OCI-M1 (cell line): ENCODE results near the gene TTLL6.
A peak's percentile ranks its signal among the peaks of the same experiment; 100 is the strongest.
"Not testable (repeated sequence)": the region's sequence is repeated elsewhere in the genome, so short reads cannot be mapped to it uniquely, and the experiment has no call there.

Experiments
- DNase-seq: peaks from one replicate; lab custom pipeline; 2025; lab: John Stamatoyannopoulos, UW

TTLL6 gene

DNA sequence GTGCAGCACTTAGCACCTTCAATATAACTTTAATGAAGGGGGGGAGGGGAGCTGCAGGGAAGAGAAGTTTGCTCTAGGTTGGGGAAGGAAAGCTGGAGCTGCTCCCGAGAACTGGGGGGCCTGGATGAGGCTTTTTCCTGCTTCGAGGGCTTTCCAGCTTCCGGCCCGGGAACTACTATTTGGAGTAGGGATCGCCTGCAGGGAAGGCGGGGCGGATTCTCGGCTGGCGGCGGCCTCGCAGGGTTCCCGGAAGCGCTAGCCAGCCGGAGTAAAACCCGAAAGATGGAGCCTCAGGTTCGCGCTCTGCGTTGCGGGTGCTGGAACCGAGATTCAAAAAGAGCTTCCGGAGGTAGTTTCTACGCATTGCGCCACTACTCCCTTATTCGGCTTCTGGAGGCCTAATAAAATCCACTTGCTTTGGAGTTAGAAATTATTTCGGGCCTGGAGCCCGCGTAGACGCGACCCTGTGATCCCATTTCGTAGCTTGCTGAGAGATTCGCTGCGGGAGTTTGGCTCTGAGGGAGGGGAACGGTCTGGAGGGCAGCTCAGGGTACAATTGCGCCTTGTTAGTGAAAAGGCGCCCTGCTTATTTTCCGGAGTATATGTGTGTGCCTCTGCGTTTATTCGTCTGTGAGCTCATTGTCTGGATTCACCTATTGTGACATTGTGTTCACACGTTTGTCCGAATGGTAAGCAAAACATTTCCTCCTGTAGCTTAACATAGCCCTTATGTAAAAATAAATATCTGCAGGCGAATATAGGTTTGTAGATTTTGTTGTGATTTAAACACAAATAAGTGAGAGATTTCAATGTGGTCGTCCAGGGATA is 93.4 kb downstream of the TTLL6 start:
- no peak for DNase-seq

DNA sequence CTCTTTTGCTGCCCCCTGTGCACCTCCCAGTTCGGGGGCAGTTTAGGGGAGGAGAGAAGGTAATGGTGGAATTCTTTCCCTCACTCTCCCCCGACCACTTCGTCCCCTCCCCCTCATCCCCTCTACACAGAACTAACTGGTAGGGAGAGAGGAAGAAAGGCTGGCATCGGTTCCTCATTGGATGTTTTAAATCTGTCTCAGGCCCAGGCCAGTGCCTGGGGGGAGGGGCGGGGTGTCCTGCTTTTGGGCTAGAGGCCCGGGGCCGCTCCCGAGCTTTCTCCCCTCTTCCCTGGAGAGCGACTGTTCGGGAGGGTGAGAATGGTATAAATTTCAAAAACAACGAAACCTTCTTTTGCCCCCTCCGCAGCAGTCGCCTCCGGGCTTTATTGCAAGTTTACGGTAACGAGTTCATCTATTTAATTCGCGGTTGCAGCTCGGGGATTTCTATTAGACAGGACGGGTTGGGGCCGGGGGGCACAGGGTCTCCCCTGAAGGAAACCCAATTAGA is 94.1 kb downstream of the TTLL6 start, which contains the start of gene PRAC2:
Gene PRAC2, plus strand, starts transcription at position 271 of the 508 bp plus-strand sequence. CDS start 1,226 bp downstream, outside the sequence.
- no peak for DNase-seq

- DNase-seq: no peak
Measured at GRCh38 chr17:48722201-48722907, 94.7 kb downstream of the TTLL6 start, which contains the start of gene PRAC1. Gene PRAC1 (minus strand): TSS chr17:48722518. CDS start chr17:48722392, 126 bp downstream.

DNA sequence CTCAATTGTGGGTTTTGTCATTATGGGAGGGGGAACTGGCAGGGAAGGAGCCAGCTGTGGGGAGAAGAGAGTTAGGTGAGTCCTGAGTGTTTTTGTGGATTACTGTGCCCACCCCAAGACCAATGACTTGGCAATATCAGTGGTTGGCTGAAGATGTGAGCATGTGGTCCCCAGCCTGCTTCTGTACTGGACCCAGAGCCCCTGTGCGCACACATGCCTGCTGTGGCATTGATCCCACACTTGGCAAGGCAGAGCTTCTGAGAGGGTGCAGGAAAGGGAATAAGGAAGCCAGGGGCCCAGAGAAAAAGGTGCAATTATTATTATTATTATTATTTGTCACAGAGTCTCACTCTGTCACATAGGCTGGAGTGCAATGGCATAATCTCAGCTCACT is 96.0 kb downstream of the TTLL6 start:
- DNase-seq: no peak

GRCh38 chr17:48720266-48721008 is 96.6 kb downstream of the TTLL6 start:
- DNase-seq: no peak

DNA sequence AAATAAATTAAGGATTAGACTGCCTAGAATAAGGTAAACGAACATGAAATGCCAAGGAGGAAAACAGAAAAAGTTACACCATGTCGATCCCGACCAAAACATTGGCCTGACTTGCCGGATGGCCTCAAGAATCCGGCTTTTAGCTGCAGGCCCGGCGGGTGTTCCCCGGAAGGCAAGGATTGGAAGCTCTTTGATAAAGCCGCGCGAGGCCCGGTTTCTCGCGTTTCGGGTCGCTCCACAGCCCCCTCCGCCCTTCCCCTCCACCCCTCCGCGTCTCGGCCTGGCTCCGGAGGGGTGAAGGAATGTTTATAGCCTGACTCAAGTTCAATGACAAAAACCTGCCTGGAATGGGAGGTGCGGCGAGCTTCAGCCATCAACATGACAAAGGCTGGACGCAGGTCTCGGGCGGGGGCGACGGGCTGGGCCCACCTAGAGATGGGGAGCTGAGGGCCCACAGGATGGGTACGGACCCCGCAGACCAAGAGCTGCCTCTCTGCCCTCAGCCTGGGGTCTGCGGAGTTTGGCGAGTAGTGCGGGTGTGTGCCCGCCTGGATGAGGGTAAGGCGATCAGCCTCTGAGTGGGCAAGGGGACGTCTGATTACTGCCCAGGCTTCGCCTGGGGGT is 97.3 kb downstream of the TTLL6 start:
- no peak for DNase-seq

DNA sequence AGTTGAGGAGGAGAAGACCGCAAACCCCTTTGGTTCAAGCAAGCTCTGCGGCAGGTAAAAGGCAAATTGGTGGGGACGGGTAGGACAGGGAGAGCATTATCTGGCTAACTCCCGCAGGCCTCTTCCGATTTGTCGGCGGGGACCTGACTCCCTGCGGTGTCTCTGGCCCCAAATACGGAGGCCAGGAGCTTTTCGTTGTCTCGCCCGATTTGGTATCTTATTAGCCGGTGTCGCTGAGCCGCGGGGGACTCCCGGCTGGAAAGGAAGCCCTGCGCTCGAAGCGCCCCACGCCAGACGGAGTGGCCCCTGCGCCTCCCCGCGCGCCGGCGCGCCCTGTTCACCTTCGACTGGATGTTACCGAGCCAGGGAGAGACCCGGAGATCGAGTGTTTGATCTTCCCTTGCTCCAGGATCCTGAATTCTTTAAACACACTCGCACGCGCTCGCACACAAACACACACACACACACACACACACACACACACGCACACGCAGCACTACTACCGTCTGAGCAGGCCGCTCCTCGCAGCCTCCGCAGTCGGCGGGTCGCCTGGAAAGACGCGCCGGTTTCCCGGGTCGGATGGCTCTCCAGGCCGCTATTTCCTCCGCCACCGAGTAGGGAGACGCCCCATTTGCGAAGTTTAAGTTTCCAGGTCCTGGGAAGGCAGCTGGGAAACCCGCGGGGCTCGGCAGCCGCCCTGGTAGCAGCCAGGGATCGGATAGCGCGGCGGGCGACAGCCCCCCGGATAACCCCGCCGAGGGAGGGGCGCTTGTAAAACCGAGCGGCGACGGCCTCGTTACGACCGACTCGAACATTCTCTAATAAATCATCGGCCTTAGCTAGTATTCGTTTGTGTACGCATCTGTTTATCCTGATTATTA is 98.0 kb downstream of the TTLL6 start:
- DNase-seq: no peak

GRCh38 chr17:48718227-48718760 is 98.7 kb downstream of the TTLL6 start:
- no peak for DNase-seq

DNA sequence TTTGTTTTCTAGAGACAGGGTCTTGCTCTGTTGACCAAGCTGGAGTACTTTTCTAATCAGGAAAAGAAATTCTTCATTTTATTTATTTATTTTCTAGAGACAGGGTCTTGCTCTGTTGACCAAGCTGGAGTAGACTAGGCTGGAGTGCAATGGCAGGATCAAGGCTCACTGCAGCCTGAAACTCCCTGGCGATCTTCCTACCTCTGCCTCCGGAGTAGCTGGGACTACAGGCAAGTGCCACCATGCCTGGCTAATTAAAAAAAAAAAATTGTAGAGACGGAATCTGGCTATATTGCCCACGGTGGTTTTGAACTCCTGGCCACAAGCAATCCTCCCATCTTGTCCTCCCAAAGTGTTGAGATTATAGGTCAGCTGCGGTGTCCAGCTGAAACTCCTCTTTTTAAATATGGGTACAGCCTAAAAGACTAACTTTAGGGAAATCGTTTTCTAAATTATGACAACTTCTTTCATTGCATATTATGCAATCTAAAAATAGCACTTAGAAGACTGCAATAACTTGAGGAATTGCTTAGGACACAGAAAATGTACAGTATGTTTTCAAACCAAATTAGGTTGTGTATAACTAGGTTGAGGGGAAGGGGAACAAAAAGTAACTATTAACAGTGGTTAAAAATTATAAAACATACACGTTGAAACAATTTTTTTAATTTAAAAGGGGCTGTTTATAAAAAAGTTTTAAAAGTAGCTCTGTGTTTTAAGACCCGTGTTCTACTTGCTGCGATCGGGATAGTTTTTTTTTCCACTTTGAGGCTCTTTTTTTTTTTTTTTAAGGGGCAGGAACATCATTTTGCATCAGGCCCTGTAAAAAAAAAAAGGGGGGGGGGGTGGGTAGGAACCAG is 99.4 kb downstream of the TTLL6 start:
- no peak for DNase-seq

GRCh38 chr17:48716549-48716948 is 100.5 kb downstream of the TTLL6 start:
- not testable (repeated sequence) for DNase-seq

GRCh38 chr17:48715496-48716399 is 101.3 kb downstream of the TTLL6 start:
- peak; percentile 52 for DNase-seq
